ENCODE results near the gene CBFA2T3.
A peak's percentile ranks its signal among the peaks of the same experiment; 100 is the strongest.

CBFA2T3 gene

GRCh38 chr16:88888057-88888456 lies 89.0 kb downstream of the CBFA2T3 start:
- Histone ChIP-seq H3K36me3 (peaks cover 18 to 71% (median 58%) of the 10 kb centered on the region in 11 experiments), H3K27ac (peak overlapping the region in 10 of 11 experiments; percentile 17 to 77 (median 66); a peak in 18 of 22 replicates), H3K4me2 (peak overlapping the region; percentile 59 to 91 (median 80)), H4K20me1 (peaks cover 19 to 76% (median 39%) of the 10 kb centered on the region in 11 experiments; a peak in 18 of 22 replicates), H3K27me3 (no peaks in the 10 kb centered on the region), H3K9me3 (replicated peaks in 1 of 11) (peaks cover 10 to 17% (median 14%) of the 10 kb centered on the region in 11 experiments; a peak in 21 of 22 replicates), H3K4me3 (no peak overlapping the region; a peak in 1 of 20 replicates), H3K9ac (peak overlapping the region in 9 of 11 experiments; percentile 23 to 69 (median 60); a peak in 16 of 22 replicates), H3K4me1 (peaks cover 21 to 83% (median 67%) of the 10 kb centered on the region in 10 experiments)
- TF ChIP-seq Cebpa-rat (IDR thresholded peaks at IDR 0.05), result no peak

GRCh38 chr16:88886845-88887521 lies 90.0 kb downstream of the CBFA2T3 start:
- Histone ChIP-seq H3K4me2 (peak overlapping the region; percentile 59 to 91 (median 80)), H3K27me3 (no peaks in the 10 kb centered on the region), H3K9me3 (replicated peaks in 1 of 11) (peaks cover 10 to 17% (median 14%) of the 10 kb centered on the region in 11 experiments; a peak in 21 of 22 replicates), H3K9ac (peak overlapping the region in 6 of 11 experiments; percentile 29 to 69 (median 59); a peak in 10 of 22 replicates), H3K36me3 (peaks cover 18 to 78% (median 66%) of the 10 kb centered on the region in 11 experiments), H3K4me1 (peaks cover 31 to 82% (median 67%) of the 10 kb centered on the region in 10 experiments), H4K20me1 (peaks cover 13 to 76% (median 28%) of the 10 kb centered on the region in 11 experiments; a peak in 17 of 22 replicates), H3K27ac (peak overlapping the region in 4 of 11 experiments; percentile 49 to 76 (median 65); a peak in 8 of 22 replicates), H3K4me3 (no peak overlapping the region)
- no peak for TF ChIP-seq Cebpa-rat (IDR thresholded peaks at IDR 0.05)

DNA sequence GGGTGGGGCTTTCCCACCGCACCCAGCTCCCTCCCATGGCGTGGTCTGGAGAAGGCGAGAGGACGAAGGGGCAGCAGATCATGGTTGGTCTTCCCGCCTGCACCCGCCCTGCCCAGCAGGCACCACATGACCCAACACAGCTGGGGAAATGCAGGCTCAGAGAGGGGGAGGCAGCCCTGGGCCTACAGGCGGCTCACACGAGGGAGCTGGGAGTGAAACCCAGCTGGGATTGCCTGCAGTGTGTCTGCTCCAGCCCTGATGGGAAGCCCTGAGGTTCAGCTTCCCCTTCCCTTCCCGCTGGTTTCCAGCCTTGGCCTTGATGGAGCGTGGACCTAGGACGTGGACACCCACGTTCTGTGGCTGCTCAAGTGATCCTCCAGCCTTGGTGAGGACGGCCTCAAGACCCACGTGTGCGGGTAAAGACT lies 90.6 kb downstream of the CBFA2T3 start:
- Histone ChIP-seq H3K9me3 (replicated peaks in 1 of 11) (peaks cover 10 to 17% (median 14%) of the 10 kb centered on the region in 11 experiments; a peak in 21 of 22 replicates), H3K4me1 (peaks cover 33 to 82% (median 68%) of the 10 kb centered on the region in 10 experiments), H3K36me3 (peaks cover 18 to 78% (median 64%) of the 10 kb centered on the region in 11 experiments), H3K4me2 (peak overlapping the region in 9 of 11 experiments; percentile 76 to 91 (median 80); a peak in 16 of 22 replicates), H3K4me3 (no peak overlapping the region), H3K27ac (peak overlapping the region in 3 of 11 experiments; percentile 49 to 76 (median 74); a peak in 4 of 22 replicates), H3K27me3 (no peaks in the 10 kb centered on the region), H4K20me1 (peaks cover 9 to 76% (median 31%) of the 10 kb centered on the region in 11 experiments; a peak in 17 of 22 replicates), H3K9ac (peak overlapping the region in 2 of 11 experiments; percentile 65 to 66; a peak in 1 of 22 replicates)
- TF ChIP-seq Cebpa-rat (IDR thresholded peaks at IDR 0.05), result no peak

- H3K9me3 ChIP-seq (replicated peaks in 1 of 11), result peaks cover 10 to 15% (median 14%) of the 10 kb centered on the region in 11 experiments; a peak in 21 of 22 replicates
- H3K9ac ChIP-seq, result no peak overlapping the region
- H3K27ac ChIP-seq, result 0 out of 22 replicates have a peak overlapping the region, but pooled peaks of 1 of the 11 experiments have one; percentile 76
- peak overlapping the region in 6 of 11 experiments; percentile 79 to 91 (median 83); a peak in 11 of 22 replicates for H3K4me2 ChIP-seq
- peaks cover 9 to 74% (median 32%) of the 10 kb centered on the region in 11 experiments; a peak in 16 of 22 replicates for H4K20me1 ChIP-seq
- no peak for TF ChIP-seq Cebpa-rat (IDR thresholded peaks at IDR 0.05)
- H3K4me1 ChIP-seq, result peaks cover 33 to 84% (median 75%) of the 10 kb centered on the region in 10 experiments
- H3K4me3 ChIP-seq, result no peak overlapping the region
- H3K27me3 ChIP-seq, result no peaks in the 10 kb centered on the region
- peaks cover 18 to 78% (median 57%) of the 10 kb centered on the region in 11 experiments for H3K36me3 ChIP-seq
Observed at GRCh38 chr16:88885693-88886280, 91.2 kb downstream of the CBFA2T3 start.

DNA sequence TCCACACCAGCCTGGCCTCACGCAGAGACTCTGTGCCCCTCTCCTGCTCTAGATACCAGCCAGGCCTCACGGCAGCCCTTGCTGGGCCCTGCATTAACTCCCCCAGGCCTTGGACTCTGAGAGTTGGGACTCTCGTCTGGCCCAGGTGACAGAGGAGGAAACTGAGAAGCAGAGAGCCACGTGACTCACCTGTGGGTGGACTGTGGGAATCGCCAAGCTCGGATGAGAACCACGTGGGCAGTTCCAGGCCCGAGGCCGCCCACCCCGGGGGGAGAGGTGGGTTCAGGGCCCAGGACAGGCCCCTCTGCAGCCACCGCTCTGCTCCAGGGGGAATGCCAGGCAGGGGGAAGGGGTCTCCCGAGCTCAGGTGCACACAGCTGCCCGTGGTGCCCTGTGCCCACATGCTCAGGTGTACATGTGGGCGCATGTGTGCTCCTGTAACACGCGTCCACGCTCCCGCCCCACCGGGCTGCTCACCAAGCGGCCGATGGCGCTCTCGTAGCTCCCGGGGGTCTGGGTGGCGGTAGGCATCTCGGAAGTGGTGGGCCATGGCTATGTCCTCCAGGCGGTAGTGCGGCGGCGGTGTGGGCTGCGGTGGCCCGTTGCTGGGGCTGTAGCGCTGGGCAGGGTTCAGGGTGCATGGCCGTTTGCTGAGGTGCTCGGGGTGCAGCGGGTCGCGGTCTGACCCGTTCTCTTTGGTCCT lies 92.3 kb downstream of the CBFA2T3 start:
- H3K9me3 ChIP-seq (replicated peaks in 1 of 11), result peaks cover 4 to 5% (median 4%) of the 10 kb centered on the region in 11 experiments; a peak in 20 of 22 replicates
- peak overlapping the region in 7 of 11 experiments; percentile 1 to 91 (median 82); a peak in 13 of 22 replicates for H3K4me2 ChIP-seq
- peaks cover 11 to 73% (median 32%) of the 10 kb centered on the region in 11 experiments; a peak in 16 of 22 replicates for H4K20me1 ChIP-seq
- TF ChIP-seq Cebpa-rat (IDR thresholded peaks at IDR 0.05), result no peak
- peak overlapping the region in 3 of 11 experiments; percentile 13 to 45 (median 27); a peak in 3 of 22 replicates for H3K27ac ChIP-seq
- H3K27me3 ChIP-seq, result no peaks in the 10 kb centered on the region
- peaks cover 10 to 77% (median 52%) of the 10 kb centered on the region in 11 experiments; a peak in 21 of 22 replicates for H3K36me3 ChIP-seq
- peak overlapping the region in 2 of 11 experiments; percentile 24 to 27; a peak in 2 of 22 replicates for H3K9ac ChIP-seq
- H3K4me1 ChIP-seq, result peaks cover 33 to 94% (median 82%) of the 10 kb centered on the region in 10 experiments
- no peak overlapping the region for H3K4me3 ChIP-seq

DNA sequence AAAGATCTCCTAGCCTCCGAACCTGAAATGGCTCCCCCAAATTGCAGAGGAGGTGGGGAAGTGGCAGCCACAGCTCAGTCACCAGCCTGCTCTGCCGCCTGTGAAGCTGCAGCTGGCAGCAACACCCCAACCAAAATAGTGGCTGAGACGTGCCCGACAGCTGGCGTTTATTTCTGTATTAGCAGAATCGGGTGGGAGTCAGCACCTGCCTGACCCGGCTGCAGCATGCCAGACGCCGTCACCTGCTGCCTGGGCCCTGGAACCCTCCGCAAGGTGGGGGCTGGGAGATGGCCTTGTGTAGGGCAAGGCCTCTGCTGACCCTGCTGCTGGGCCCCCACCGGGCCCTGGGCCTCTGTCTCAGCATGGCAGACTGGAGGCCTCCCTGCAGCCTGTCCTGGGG lies 93.1 kb downstream of the CBFA2T3 start:
- H3K4me1 ChIP-seq, result peaks cover 32 to 95% (median 81%) of the 10 kb centered on the region in 10 experiments
- H3K4me2 ChIP-seq, result peak overlapping the region in 7 of 11 experiments; percentile 1 to 91 (median 82); a peak in 10 of 22 replicates
- H3K27ac ChIP-seq, result peak overlapping the region in 4 of 11 experiments; percentile 13 to 45 (median 30); a peak in 4 of 22 replicates
- TF ChIP-seq Cebpa-rat (IDR thresholded peaks at IDR 0.05), result no peak
- no peak overlapping the region for H3K4me3 ChIP-seq
- no peaks in the 10 kb centered on the region for H3K27me3 ChIP-seq
- peak overlapping the region in 2 of 11 experiments; percentile 24 to 27; a peak in 1 of 22 replicates for H3K9ac ChIP-seq
- H3K9me3 ChIP-seq (replicated peaks in 1 of 11), result no peaks in the 10 kb centered on the region
- H3K36me3 ChIP-seq, result peaks cover 5 to 81% (median 55%) of the 10 kb centered on the region in 11 experiments; a peak in 21 of 22 replicates
- peaks cover 12 to 79% (median 32%) of the 10 kb centered on the region in 11 experiments; a peak in 16 of 22 replicates for H4K20me1 ChIP-seq

DNA sequence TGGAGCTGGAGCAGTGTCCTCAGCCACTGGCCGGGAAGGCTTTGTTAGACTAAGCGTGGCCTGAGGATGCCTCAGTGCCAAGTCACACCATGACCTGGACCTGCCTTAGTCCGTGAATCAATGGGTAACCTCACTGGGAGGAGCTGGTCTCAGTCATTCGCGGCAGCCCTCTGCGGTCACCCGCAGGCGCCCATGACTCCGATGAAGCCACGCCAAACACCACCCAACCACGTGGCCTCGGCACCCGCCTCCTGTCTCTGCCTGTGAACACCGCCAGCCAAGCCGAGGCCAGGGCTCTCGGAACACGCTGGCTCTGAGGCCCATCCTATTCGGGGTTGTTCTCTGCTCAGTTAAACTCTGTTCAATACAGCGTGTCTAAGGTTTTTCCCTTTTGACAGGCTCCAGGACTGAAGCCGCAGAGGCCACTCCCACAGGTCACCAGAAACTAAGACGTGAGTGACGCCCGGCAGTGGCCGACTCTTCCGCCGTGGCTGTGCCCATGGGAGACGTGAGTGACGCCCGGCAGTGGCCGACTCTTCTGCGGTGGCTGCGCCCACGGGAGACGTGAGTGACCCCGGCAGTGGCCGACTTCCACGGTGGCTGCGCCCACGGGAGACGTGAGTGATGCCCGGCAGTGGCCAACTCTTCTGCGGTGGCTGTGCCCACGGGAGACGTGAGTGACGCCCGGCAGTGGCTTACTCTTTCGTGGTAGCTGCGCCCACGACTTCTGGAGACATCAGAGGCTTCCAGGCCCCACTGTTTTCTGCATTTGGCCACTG lies 93.7 kb downstream of the CBFA2T3 start:
- Histone ChIP-seq H4K20me1 (peaks cover 13 to 82% (median 32%) of the 10 kb centered on the region in 11 experiments; a peak in 16 of 22 replicates), H3K4me2 (peak overlapping the region in 9 of 11 experiments; percentile 26 to 91 (median 48); a peak in 10 of 22 replicates), H3K27ac (peak overlapping the region in 3 of 11 experiments; percentile 13 to 45 (median 33); a peak in 2 of 22 replicates), H3K27me3 (no peaks in the 10 kb centered on the region), H3K4me1 (peaks cover 27 to 94% (median 78%) of the 10 kb centered on the region in 10 experiments), H3K36me3 (peaks cover 5 to 87% (median 59%) of the 10 kb centered on the region in 11 experiments; a peak in 21 of 22 replicates), H3K9me3 (replicated peaks in 1 of 11) (no peaks in the 10 kb centered on the region), H3K9ac (0 out of 22 replicates have a peak overlapping the region, but pooled peaks of 1 of the 11 experiments have one; percentile 25), H3K4me3 (no peak overlapping the region)
- no peak for TF ChIP-seq Cebpa-rat (IDR thresholded peaks at IDR 0.05)

Measured in BLaER1 treated with 17β-estradiol and CSF1 and Interleukin-3, amounts not matched to agents 10 nM and 100 nM (cell line).